Measurements from ENCODE around the gene NPIPA8. TPM values are rescaled to one million over a fixed set of nuclear protein-coding genes. Genes with fewer than 3 reads are reported as not detected.

NPIPA8 gene
- total RNA-seq, 1 donor from 2014 or later, result 0.35 TPM

Small RNAs within 50 kb of the gene (microRNA-seq; reads per million reads assigned to microRNA genes)
- not detected for gene MIR6511A4 (ENCODE audit: borderline number of aligned reads)
- gene MIR6770-3 (ENCODE audit: borderline number of aligned reads), result not detected

Other genes with a start within 250 kb of the NPIPA8 start
- gene NOMO2, start 225.4 kb upstream of the NPIPA8 start, total RNA-seq, result 182 to 204 TPM (median 183 TPM) in 3 replicates

All from chondrocyte (in vitro differentiated cells).